ENCODE results near the gene FGFBP2. TPM values are rescaled to one million over a fixed set of nuclear protein-coding genes. Genes with fewer than 3 reads are reported as not detected.
A peak's percentile ranks its signal among the peaks of the same experiment; 100 is the strongest.

FGFBP2 gene
- total RNA-seq, 2 donors from 2014 or later, result 4.0 TPM; not detected in 1

DNA sequence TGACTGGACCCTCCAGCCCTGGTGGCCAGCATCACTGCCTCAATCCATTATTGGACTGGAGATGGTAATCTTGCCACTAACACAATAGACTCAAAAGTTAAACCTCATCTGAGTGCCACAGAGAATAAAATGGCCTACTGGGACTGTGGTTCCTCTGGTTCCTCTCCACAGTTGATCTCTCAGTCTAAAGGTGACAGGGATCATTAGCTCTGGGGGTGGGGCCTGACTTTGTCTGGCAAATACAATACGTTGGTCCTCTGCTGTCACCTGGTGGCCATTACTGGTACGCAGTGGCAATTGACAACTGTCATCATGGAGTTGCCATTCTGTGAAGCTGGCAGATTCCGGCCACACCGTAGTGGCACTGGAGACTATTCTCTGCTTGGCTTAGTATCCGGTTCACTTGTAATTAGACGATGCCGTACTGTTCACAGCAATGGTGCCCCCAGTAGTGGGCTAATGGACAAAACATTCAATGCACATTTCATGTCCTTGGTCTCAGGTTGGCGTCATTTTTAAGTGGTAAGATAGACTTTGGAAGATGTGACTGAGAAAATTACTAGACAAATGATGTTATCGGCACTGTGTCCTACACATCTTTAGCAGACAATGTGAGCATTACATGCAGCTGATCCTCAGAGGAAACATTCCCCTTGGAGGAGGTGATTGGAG, 6.7 kb downstream of the FGFBP2 start:
- H3K27me3 ChIP-seq, result no peaks in the 10 kb centered on the region
- H3K4me3 ChIP-seq, result no peak overlapping the region
- no peaks in the 10 kb centered on the region for H3K4me1 ChIP-seq
- intact Hi-C loops (cut with DNase I), result no loop called here
- 48 to 49% methylated on average over 8 to 9 of the region's 9 CpGs for WGBS, 2 donors
- TF ChIP-seq CTCF (IDR thresholded peaks at IDR 0.05), result peak; percentile 71 to 93 (median 84)
- no peak for TF ChIP-seq POLR2A (IDR thresholded peaks at IDR 0.05)
- DNase-seq, result peak; percentile 69 to 87 (median 82)
- no peaks in the 10 kb centered on the region for H3K9me3 ChIP-seq
- peak; percentile 84 for ATAC-seq
- H3K36me3 ChIP-seq (replicated peaks in 1 of 2; ENCODE audit: insufficient read depth in 1 of 2, low read depth in 2 of 2), result no peaks in the 10 kb centered on the region
- H3K27ac ChIP-seq, result no peak overlapping the region

GRCh38 chr4:15955670-15956069, 7.3 kb downstream of the FGFBP2 start:
- H3K36me3 ChIP-seq (replicated peaks in 1 of 2; ENCODE audit: insufficient read depth in 1 of 2, low read depth in 2 of 2), result no peaks in the 10 kb centered on the region
- no peak for ATAC-seq
- DNase-seq, result no peak
- WGBS, 2 donors, result 66 to 71% methylated on average over 3 of the region's 3 CpGs
- no peaks in the 10 kb centered on the region for H3K9me3 ChIP-seq
- TF ChIP-seq POLR2A (IDR thresholded peaks at IDR 0.05), result no peak
- no peak for TF ChIP-seq CTCF (IDR thresholded peaks at IDR 0.05)
- no peaks in the 10 kb centered on the region for H3K27me3 ChIP-seq
- no peaks in the 10 kb centered on the region for H3K4me1 ChIP-seq
- intact Hi-C loops (cut with DNase I), result no loop called here
- H3K4me3 ChIP-seq, result no peak overlapping the region
- H3K27ac ChIP-seq, result no peak overlapping the region

GRCh38 chr4:15953625-15954024, 9.3 kb downstream of the FGFBP2 start:
- no peaks in the 10 kb centered on the region for H3K27me3 ChIP-seq
- 78 to 83% methylated on average over 5 of the region's 5 CpGs for WGBS, 2 donors
- no peaks in the 10 kb centered on the region for H3K4me1 ChIP-seq
- TF ChIP-seq POLR2A (IDR thresholded peaks at IDR 0.05) (no peak), CTCF (IDR thresholded peaks at IDR 0.05) (no peak)
- no peaks in the 10 kb centered on the region for H3K36me3 ChIP-seq (replicated peaks in 1 of 2; ENCODE audit: insufficient read depth in 1 of 2, low read depth in 2 of 2)
- H3K27ac ChIP-seq, result no peak overlapping the region
- no peak overlapping the region for H3K4me3 ChIP-seq
- ATAC-seq (no peak), DNase-seq (no peak)
- no peaks in the 10 kb centered on the region for H3K9me3 ChIP-seq
- intact Hi-C loops (cut with DNase I), result no loop called here

DNA sequence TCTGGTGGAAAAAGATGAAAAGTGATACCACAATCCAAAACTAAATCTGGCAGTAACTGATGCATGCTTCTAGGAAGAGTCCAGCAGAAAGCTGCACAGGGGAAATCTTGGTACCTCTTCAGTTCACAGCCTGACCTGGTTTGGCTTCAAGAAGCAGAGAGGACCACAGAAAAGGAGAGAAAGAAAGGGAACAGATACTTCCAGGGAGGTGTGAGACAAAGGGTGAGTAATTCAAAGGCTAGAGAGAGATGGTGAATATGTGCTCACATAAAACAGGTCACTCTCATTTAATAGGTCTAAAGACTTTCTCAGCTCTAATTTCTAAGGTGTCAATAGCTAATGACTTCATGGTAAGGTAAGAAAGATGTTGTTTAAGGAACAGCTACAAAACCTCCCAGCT, 11.2 kb downstream of the FGFBP2 start:
- Histone ChIP-seq H3K4me1 (no peaks in the 10 kb centered on the region), H3K36me3 (replicated peaks in 1 of 2; ENCODE audit: insufficient read depth in 1 of 2, low read depth in 2 of 2) (no peaks in the 10 kb centered on the region), H3K9me3 (no peaks in the 10 kb centered on the region), H3K27me3 (no peaks in the 10 kb centered on the region), H3K27ac (no peak overlapping the region), H3K4me3 (no peak overlapping the region)
- intact Hi-C loops (cut with DNase I), result no loop called here
- ATAC-seq (no peak), DNase-seq (no peak)
- no peak for TF ChIP-seq POLR2A (IDR thresholded peaks at IDR 0.05)
- TF ChIP-seq CTCF (IDR thresholded peaks at IDR 0.05), result no peak

GRCh38 chr4:15948826-15949225, 14.1 kb downstream of the FGFBP2 start:
- no peak for ATAC-seq
- 70 to 83% methylated on average over 9 of the region's 9 CpGs for WGBS, 2 donors
- Histone ChIP-seq H3K9me3 (no peaks in the 10 kb centered on the region), H3K4me3 (no peak overlapping the region), H3K27me3 (no peaks in the 10 kb centered on the region), H3K36me3 (replicated peaks in 1 of 2; ENCODE audit: insufficient read depth in 1 of 2, low read depth in 2 of 2) (no peaks in the 10 kb centered on the region), H3K27ac (no peak overlapping the region), H3K4me1 (no peaks in the 10 kb centered on the region)
- no peak for DNase-seq
- TF ChIP-seq CTCF (IDR thresholded peaks at IDR 0.05) (no peak), POLR2A (IDR thresholded peaks at IDR 0.05) (no peak)
- intact Hi-C loops (cut with DNase I), result no loop called here
